Keratinocyte (primary cell): Measurements from ENCODE around the gene DOCK1. TPM values are rescaled to one million over a fixed set of nuclear protein-coding genes. Genes with fewer than 3 reads are reported as not detected.

Experiments used
- DNase-seq: peaks from one replicate; pipeline ENCODE4 v3.0.0-alpha.2; 2011; ENCODE audit warnings: low read depth, missing footprints, low spot score
- FAIRE-seq: peaks from 2 replicates; lab custom pipeline; 2011; peaks lifted over from hg19 to GRCh38; lab: Jason Lieb, UNC
- H2AFZ ChIP-seq: 2 replicates; pipeline ENCODE4 v1.6.0; 2012; ENCODE audit warnings: low read length, control low read depth, inconsistent platforms; ENCODE audit not compliant: control insufficient read depth
- H3K27ac ChIP-seq: 2 replicates; pipeline ENCODE4 v1.5.1; 2011; ENCODE audit warnings: low read length; ENCODE audit not compliant: control insufficient read depth, insufficient read depth
- H3K27me3 ChIP-seq: 3 replicates; pipeline ENCODE4 v1.6.0; 2011; ENCODE audit warnings: low read length; ENCODE audit not compliant: control insufficient read depth, insufficient read depth; ENCODE audit errors: extremely low read depth
- H3K36me3 ChIP-seq, 2 experiments: 2 replicates in 1 of 2; 3 replicates in 1 of 2; pipeline ENCODE4 v1.5.1; 2011; ENCODE audit warnings: low read length in 2 of 2, mild to moderate bottlenecking in 1 of 2; ENCODE audit not compliant: control insufficient read depth in 2 of 2, insufficient read depth in 2 of 2; ENCODE audit errors: extremely low read depth in 1 of 2
- H3K4me1 ChIP-seq: 3 replicates; pipeline ENCODE4 v1.5.1; 2011; ENCODE audit warnings: low read length; ENCODE audit not compliant: control insufficient read depth, insufficient read depth; ENCODE audit errors: extremely low read depth
- H3K4me2 ChIP-seq: 3 replicates; pipeline ENCODE4 v1.6.0; 2011; ENCODE audit warnings: low read depth, low read length; ENCODE audit not compliant: control insufficient read depth, insufficient read depth; ENCODE audit errors: extremely low read depth
- H3K4me3 ChIP-seq, 3 experiments: fragments of 200-600 bp in 1 of 3; sonication (generic) in 1 of 3; 2 replicates in 2 of 3; 3 replicates in 1 of 3; pipeline ENCODE4 v1.5.1; 2011 to 2016; ENCODE audit warnings: low read length in 3 of 3, mild to moderate bottlenecking in 3 of 3, control low read depth in 2 of 3, inconsistent platforms in 1 of 3, low read depth in 1 of 3, mixed read lengths in 1 of 3, mixed run types in 1 of 3, moderate library complexity in 1 of 3; ENCODE audit not compliant: control insufficient read depth in 2 of 3, insufficient read depth in 2 of 3; ENCODE audit errors: extremely low read depth in 1 of 3
- H3K79me2 ChIP-seq: 2 replicates; pipeline ENCODE4 v1.6.0; 2012; ENCODE audit warnings: low read length; ENCODE audit not compliant: control insufficient read depth, insufficient read depth
- H3K9ac ChIP-seq: 3 replicates; pipeline ENCODE4 v1.6.0; 2011; ENCODE audit warnings: low read length; ENCODE audit not compliant: control insufficient read depth, insufficient read depth; ENCODE audit errors: extremely low read depth
- H3K9me1 ChIP-seq: 3 replicates; pipeline ENCODE4 v1.6.0; 2011; ENCODE audit warnings: low read length; ENCODE audit not compliant: control insufficient read depth, insufficient read depth; ENCODE audit errors: extremely low read depth
- H3K9me3 ChIP-seq: 2 replicates; pipeline ENCODE4 v1.5.1; 2012; ENCODE audit warnings: low read depth, low read length; ENCODE audit not compliant: control insufficient read depth
- H4K20me1 ChIP-seq: 3 replicates; pipeline ENCODE4 v1.6.0; 2011; ENCODE audit warnings: low read length; ENCODE audit not compliant: control insufficient read depth, insufficient read depth; ENCODE audit errors: extremely low read depth
- CTCF ChIP-seq, 3 experiments: IDR thresholded peaks in 1 of 3; conservative IDR thresholded peaks in 1 of 3; optimal IDR thresholded peaks in 1 of 3; 2 replicates in 2 of 3; 3 replicates in 1 of 3; pipeline versions ENCODE3 to v1.5.1; 2011; ENCODE audit warnings: low read length in 3 of 3, mild to moderate bottlenecking in 3 of 3, moderate library complexity in 2 of 3, control low read depth in 1 of 3, inconsistent platforms in 1 of 3; ENCODE audit not compliant: insufficient read depth in 2 of 3; ENCODE audit errors: extremely low read depth in 1 of 3
- EZH2 ChIP-seq: IDR thresholded peaks from one replicate; pipeline ENCODE4 v1.6.1; 2012; ENCODE audit warnings: inconsistent platforms, mild to moderate bottlenecking, low read length, moderate library complexity
- dilution Hi-C: fragments of 300-500 bp; cut with MboI; formaldehyde crosslinking; loops from one replicate; pipeline ENCODE4 v1.7.0; 2020; ENCODE audit warnings: low sequenced_read_pairs; ENCODE audit not compliant: extremely low pct_ligation_motif_present
- polyA plus RNA-seq, 5 experiments: library from polyadenylated mRNA; depleted of rRNA in 3 of 5; stranded (reverse) in 3 of 5; stranded (forward) in 1 of 5; unstranded in 1 of 5; fragments of >200 nt; gene quantifications; 1 replicate in 1 of 5; 2 replicates in 3 of 5; 3 replicates in 1 of 5; pipeline versions ENCODE4 v1.2.1 to v1.2.3, GENCODE V29; 2011 to 2012; ENCODE audit warnings: missing spikeins in 2 of 5, low read depth in 1 of 5, low replicate concordance in 1 of 5

DOCK1 gene
- polyA plus RNA-seq, 1 donor (not counting 4 experiments of a cell fraction or from before 2014, with no cell fraction given): 15.7 TPM

GRCh38 chr10:127411062-127411461 lies 505.8 kb downstream of the DOCK1 start:
- TF ChIP-seq CTCF (optimal IDR thresholded peaks at IDR 0.05 in 1 of 3, IDR thresholded peaks at IDR 0.05 in 1 of 3, conservative IDR thresholded peaks at IDR 0.05 in 1 of 3; ENCODE audit: extremely low read depth in 1 of 3, insufficient read depth in 2 of 3, low read length in 3 of 3): no peak
- dilution Hi-C loops: no loop called here
- no peak for FAIRE-seq

DNA sequence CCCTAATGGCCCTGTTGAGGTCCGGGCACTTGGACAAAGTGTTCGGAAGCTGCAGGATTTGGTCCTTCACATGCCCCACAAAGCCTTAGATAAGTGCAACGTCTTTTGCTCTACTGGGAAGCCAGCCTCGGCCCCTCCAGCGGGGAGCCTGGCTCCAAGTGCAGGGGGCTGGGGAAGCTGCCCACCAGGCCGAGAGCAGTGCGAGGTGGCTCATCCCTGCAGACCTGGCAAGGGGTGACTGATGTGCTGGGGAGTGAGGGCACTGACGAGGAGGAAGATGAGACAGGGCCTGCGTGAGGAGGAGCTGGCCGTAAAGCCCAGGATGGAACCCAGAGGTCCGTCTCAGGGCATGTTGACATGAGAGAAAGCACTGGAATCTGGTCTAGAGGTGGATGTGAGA lies 508.1 kb downstream of the DOCK1 start:
- dilution Hi-C loops: no loop called here
- H3K79me2 ChIP-seq: no peaks in the 10 kb centered on the region
- no peak for FAIRE-seq

More at GRCh38 chr10:127411062-127411461, 505.8 kb downstream of the DOCK1 start:
- no peaks in the 10 kb centered on the region for H4K20me1 ChIP-seq
- no peaks in the 10 kb centered on the region for H3K9me3 ChIP-seq
- H3K4me3 ChIP-seq: no peak overlapping the region
- H3K27ac ChIP-seq: no peak overlapping the region
- H3K9me1 ChIP-seq: no peaks in the 10 kb centered on the region
- no peak overlapping the region for H3K9ac ChIP-seq
- H3K4me1 ChIP-seq: no peaks in the 10 kb centered on the region
- no peak for DNase-seq
- no peak overlapping the region for H2AFZ ChIP-seq
- no peak overlapping the region for H3K4me2 ChIP-seq
- no peaks in the 10 kb centered on the region for H3K79me2 ChIP-seq
- no peaks in the 10 kb centered on the region for H3K27me3 ChIP-seq
- peaks cover 4 to 10% of the 10 kb centered on the region in 2 experiments for H3K36me3 ChIP-seq

More for the DNA sequence above, 508.1 kb downstream of the DOCK1 start:
- Histone ChIP-seq H3K9me3 (no peaks in the 10 kb centered on the region), H3K27me3 (no peaks in the 10 kb centered on the region), H4K20me1 (no peaks in the 10 kb centered on the region), H3K9ac (no peak overlapping the region), H3K4me1 (no peaks in the 10 kb centered on the region), H2AFZ (no peak overlapping the region), H3K36me3 (peaks cover 4 to 6% of the 10 kb centered on the region in 2 experiments), H3K4me2 (no peak overlapping the region), H3K9me1 (no peaks in the 10 kb centered on the region), H3K4me3 (no peak overlapping the region), H3K27ac (no peak overlapping the region)
- no peak for TF ChIP-seq EZH2
- no peak for TF ChIP-seq CTCF (optimal IDR thresholded peaks at IDR 0.05 in 1 of 3, IDR thresholded peaks at IDR 0.05 in 1 of 3, conservative IDR thresholded peaks at IDR 0.05 in 1 of 3; ENCODE audit: extremely low read depth in 1 of 3, insufficient read depth in 2 of 3, low read length in 3 of 3)
- DNase-seq: no peak
